NAMALWA (cell line): ENCODE results near the gene NDFIP1.
"Not testable (repeated sequence)": the region's sequence is repeated elsewhere in the genome, so short reads cannot be mapped to it uniquely, and the experiment has no call there.

ENCODE experiments used
- DNase-seq: peaks from one replicate; pipeline ENCODE4 v3.0.0-alpha.2; 2015; ENCODE audit warnings: low spot score

Gene NDFIP1

GRCh38 chr5:142154449-142154841 lies 45.9 kb downstream of the NDFIP1 start:
- DNase-seq = not testable (repeated sequence)

- DNase-seq = no peak
Measured at GRCh38 chr5:142156839-142157463, 48.4 kb downstream of the NDFIP1 start.

- no peak for DNase-seq
Measured at GRCh38 chr5:142159354-142159753, 50.8 kb downstream of the NDFIP1 start.

- no peak for DNase-seq
Measured at GRCh38 chr5:142164315-142164714, 55.7 kb downstream of the NDFIP1 start.

- no peak for DNase-seq
Measured at GRCh38 chr5:142166754-142167153, 58.2 kb downstream of the NDFIP1 start.

GRCh38 chr5:142167458-142167857 lies 58.9 kb downstream of the NDFIP1 start:
- DNase-seq = no peak

- DNase-seq = no peak
Measured at GRCh38 chr5:142168365-142168764, 59.8 kb downstream of the NDFIP1 start.

- DNase-seq = no peak
Measured at GRCh38 chr5:142170254-142170953, 61.8 kb downstream of the NDFIP1 start.

- DNase-seq = no peak
Measured at GRCh38 chr5:142171270-142171669, 62.7 kb downstream of the NDFIP1 start.

GRCh38 chr5:142175039-142175438 lies 66.5 kb downstream of the NDFIP1 start:
- no peak for DNase-seq

GRCh38 chr5:142175461-142176142 lies 67.0 kb downstream of the NDFIP1 start:
- no peak for DNase-seq

- DNase-seq = no peak
Measured at GRCh38 chr5:142176255-142176654, 67.7 kb downstream of the NDFIP1 start.

GRCh38 chr5:142178651-142179050 lies 70.1 kb downstream of the NDFIP1 start:
- no peak for DNase-seq

GRCh38 chr5:142179776-142180387 lies 71.3 kb downstream of the NDFIP1 start:
- DNase-seq = no peak

GRCh38 chr5:142181096-142181495 lies 72.5 kb downstream of the NDFIP1 start:
- DNase-seq = no peak

- DNase-seq = peak; percentile 23
Measured at GRCh38 chr5:142181547-142182163, 73.1 kb downstream of the NDFIP1 start.

GRCh38 chr5:142182840-142183239 lies 74.3 kb downstream of the NDFIP1 start:
- DNase-seq = no peak

GRCh38 chr5:142183561-142183960 lies 75.0 kb downstream of the NDFIP1 start:
- DNase-seq = no peak

- no peak for DNase-seq
Measured at GRCh38 chr5:142184988-142185387, 76.4 kb downstream of the NDFIP1 start.

GRCh38 chr5:142186514-142186856 lies 77.9 kb downstream of the NDFIP1 start:
- DNase-seq = no peak

- DNase-seq = no peak
Measured at GRCh38 chr5:142186857-142187594, 78.4 kb downstream of the NDFIP1 start.

GRCh38 chr5:142188691-142189090 lies 80.1 kb downstream of the NDFIP1 start:
- not testable (repeated sequence) for DNase-seq
